H9 (cell line): ENCODE measurements around the gene HM13. TPM values are rescaled to one million over a fixed set of nuclear protein-coding genes. Genes with fewer than 3 reads are reported as not detected.

Experiments
- DNase-seq: peaks from one replicate; pipeline ENCODE4 v3.0.0-alpha.2; 2017
- H2AFZ ChIP-seq: one replicate; pipeline ENCODE4 v1.6.1; 2013; ENCODE audit warnings: mild to moderate bottlenecking, low read length, control low read depth, moderate library complexity
- H2AK5ac ChIP-seq: 2 replicates; pipeline ENCODE4 v1.6.1; 2013; ENCODE audit warnings: low read length, control low read depth, mixed read lengths; ENCODE audit not compliant: insufficient read length
- H2BK120ac ChIP-seq: one replicate; pipeline ENCODE4 v1.6.1; 2013; ENCODE audit warnings: low read depth, mild to moderate bottlenecking, low read length, control low read depth, inconsistent platforms; ENCODE audit not compliant: poor library complexity, severe bottlenecking
- H2BK12ac ChIP-seq: 2 replicates; pipeline ENCODE4 v1.6.1; 2013; ENCODE audit warnings: low read length, control low read depth, mixed read lengths, low read depth; ENCODE audit not compliant: insufficient read length
- H2BK15ac ChIP-seq: 2 replicates; pipeline ENCODE4 v1.6.1; 2013; ENCODE audit warnings: low read depth, low read length, control low read depth
- H2BK20ac ChIP-seq: one replicate; pipeline ENCODE4 v1.6.1; 2013; ENCODE audit warnings: low read depth, mild to moderate bottlenecking, low read length, control low read depth, inconsistent platforms; ENCODE audit not compliant: poor library complexity, severe bottlenecking
- H2BK5ac ChIP-seq: 2 replicates; pipeline ENCODE4 v1.6.1; 2013; ENCODE audit warnings: low read length, control low read depth, mixed read lengths; ENCODE audit not compliant: insufficient read length
- H3K14ac ChIP-seq: 2 replicates; pipeline ENCODE4 v1.6.1; 2013; ENCODE audit warnings: low read length, control low read depth; ENCODE audit not compliant: insufficient read depth
- H3K18ac ChIP-seq: 2 replicates; pipeline ENCODE4 v1.6.1; 2013; ENCODE audit warnings: low read depth, mild to moderate bottlenecking, mixed read lengths, low read length, control low read depth; ENCODE audit not compliant: insufficient read length
- H3K23ac ChIP-seq: 2 replicates; pipeline ENCODE4 v1.6.1; 2013; ENCODE audit warnings: low read length, control low read depth, mixed read lengths, low read depth; ENCODE audit not compliant: insufficient read length
- H3K23me2 ChIP-seq: 2 replicates; pipeline ENCODE4 v1.6.1; 2013; ENCODE audit warnings: low read depth, mild to moderate bottlenecking, mixed read lengths, low read length, control low read depth; ENCODE audit not compliant: insufficient read length, poor library complexity, severe bottlenecking
- H3K27ac ChIP-seq: 2 replicates; pipeline ENCODE4 v1.5.1; 2013; ENCODE audit warnings: low read length, control low read depth, mixed read lengths, low read depth; ENCODE audit not compliant: insufficient read length
- H3K27me3 ChIP-seq: 2 replicates; pipeline ENCODE4 v1.6.1; 2013; ENCODE audit warnings: low read length, control low read depth, inconsistent platforms; ENCODE audit not compliant: insufficient read depth
- H3K4ac ChIP-seq: 2 replicates; pipeline ENCODE4 v1.6.1; 2013; ENCODE audit warnings: low read depth, mild to moderate bottlenecking, control low read depth, inconsistent platforms, low read length, moderate library complexity
- H3K4me1 ChIP-seq: 2 replicates; pipeline ENCODE4 v1.6.1; 2013; ENCODE audit warnings: low read length, control low read depth, inconsistent platforms; ENCODE audit not compliant: insufficient read depth
- H3K4me2 ChIP-seq: 2 replicates; pipeline ENCODE4 v1.6.1; 2013; ENCODE audit warnings: low read length, control low read depth, mixed read lengths; ENCODE audit not compliant: insufficient read length, insufficient read depth
- H3K56ac ChIP-seq: 2 replicates; pipeline ENCODE4 v1.6.1; 2013; ENCODE audit warnings: low read depth, mild to moderate bottlenecking, mixed read lengths, low read length, control low read depth; ENCODE audit not compliant: insufficient read length
- H3K79me1 ChIP-seq: 2 replicates; pipeline ENCODE4 v1.6.1; 2013; ENCODE audit warnings: low read depth, mild to moderate bottlenecking, moderate library complexity, low read length, control low read depth, inconsistent platforms; ENCODE audit not compliant: insufficient read depth, poor library complexity, severe bottlenecking
- H3K79me2 ChIP-seq: 2 replicates; pipeline ENCODE4 v1.6.1; 2013; ENCODE audit warnings: low read length, control low read depth, inconsistent platforms; ENCODE audit not compliant: insufficient read depth
- H3K9ac ChIP-seq: 2 replicates; pipeline ENCODE4 v1.6.1; 2013; ENCODE audit warnings: low read length, control low read depth, mixed read lengths; ENCODE audit not compliant: insufficient read length; ENCODE audit errors: extremely low read depth
- H3K9me3 ChIP-seq: one replicate; pipeline ENCODE4 v1.6.1; 2013; ENCODE audit warnings: low read depth, low read length, inconsistent platforms; ENCODE audit not compliant: control insufficient read depth
- H3T11ph ChIP-seq: one replicate; pipeline ENCODE4 v1.6.1; 2013; ENCODE audit warnings: mild to moderate bottlenecking, low read length, control low read depth, inconsistent platforms
- H4K20me1 ChIP-seq: one replicate; pipeline ENCODE4 v1.6.1; 2013; ENCODE audit not compliant: control insufficient read depth, insufficient read length, insufficient read depth
- H4K5ac ChIP-seq: 2 replicates; pipeline ENCODE4 v1.6.1; 2013; ENCODE audit warnings: low read depth, mild to moderate bottlenecking, mixed read lengths, low read length, control low read depth; ENCODE audit not compliant: insufficient read length
- H4K8ac ChIP-seq: replicated peaks from 2 replicates; pipeline ENCODE4 v1.6.1; 2013; ENCODE audit warnings: low read length, control low read depth, mixed read lengths, low read depth; ENCODE audit not compliant: insufficient read length
- H4K91ac ChIP-seq: 2 replicates; pipeline ENCODE4 v1.6.1; 2013; ENCODE audit warnings: low read depth, mild to moderate bottlenecking, moderate library complexity, mixed read lengths, low read length, control low read depth; ENCODE audit not compliant: insufficient read length
- H3K27ac Mint-ChIP-seq, 3 experiments: 2 replicates in 2 of 3; 3 replicates in 1 of 3; pipeline ENCODE4 v1.8.0; 2020 to 2021; ENCODE audit warnings: mixed read lengths in 3 of 3, mild to moderate bottlenecking in 1 of 3, moderate library complexity in 1 of 3
- H3K27me3 Mint-ChIP-seq: 2 replicates; pipeline ENCODE4 v1.8.0; 2021; ENCODE audit warnings: low read depth, mild to moderate bottlenecking, moderate library complexity, mixed read lengths
- H3K36me3 Mint-ChIP-seq, 3 experiments: 2 replicates in 2 of 3; 3 replicates in 1 of 3; pipeline ENCODE4 v1.8.0; 2020 to 2021; ENCODE audit warnings: low read depth in 3 of 3, mixed read lengths in 3 of 3; ENCODE audit not compliant: insufficient read depth in 1 of 3
- H3K4me1 Mint-ChIP-seq, 2 experiments: 2 replicates each; pipeline ENCODE4 v1.8.0; 2020; ENCODE audit warnings: mixed read lengths in 2 of 2
- H3K4me3 Mint-ChIP-seq, 2 experiments: 2 replicates in 1 of 2; 3 replicates in 1 of 2; pipeline ENCODE4 v1.8.0; 2020 to 2021; ENCODE audit warnings: mild to moderate bottlenecking in 2 of 2, mixed read lengths in 2 of 2, moderate library complexity in 1 of 2
- H3K9me3 Mint-ChIP-seq, 2 experiments: 2 replicates in 1 of 2; 3 replicates in 1 of 2; pipeline ENCODE4 v1.8.0; 2020; ENCODE audit warnings: mild to moderate bottlenecking in 2 of 2, mixed read lengths in 2 of 2, moderate library complexity in 1 of 2
- WGBS: extraction: QIAGEN DNeasy Blood & Tissue Kit; methylation state at CpG from one replicate; pipeline ENCODE4 v1.1.7; 2013; ENCODE audit warnings: missing lambda C conversion rate, low lambda C conversion rate, mixed read lengths; ENCODE audit not compliant: insufficient read length; ENCODE audit errors: extremely low coverage; 5-methylcytosine and 5-hydroxymethylcytosine counted together
- total RNA-seq: library from RNA; stranded (reverse); gene quantifications from 2 replicates; pipeline ENCODE4 v1.2.1, GENCODE V29; 2021
- TF ChIP-seq, protein P1 (sequence below): fragments of 200-600 bp; sonication (generic); conservative IDR thresholded peaks from 3 replicates; pipeline ENCODE4 v1.8.0; 2021; ENCODE audit warnings: antibody characterized with exemption, mild to moderate bottlenecking

Gene HM13
- total RNA-seq, 1 experiment from 2014 or later, result 169 TPM

DNA sequence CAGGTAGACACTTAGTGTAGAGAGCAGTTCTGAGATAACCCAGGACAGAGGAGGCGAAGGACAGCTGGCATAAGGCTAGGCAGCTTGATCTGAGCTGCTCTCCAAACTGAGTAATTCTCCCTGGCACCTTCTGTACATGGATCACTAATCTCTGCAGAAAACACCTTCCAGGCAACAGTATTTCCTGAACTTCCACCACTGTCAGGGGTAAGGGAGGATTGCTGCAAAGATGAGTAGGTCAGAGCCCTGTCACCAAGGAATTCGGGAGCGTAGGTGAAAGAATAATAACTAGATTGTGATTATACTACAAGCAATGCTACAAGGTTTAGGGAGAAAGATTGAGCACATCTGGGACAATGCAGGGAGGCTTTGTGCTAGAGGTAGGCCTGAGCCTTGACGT is 1.9 kb downstream of the HM13 start:
- Histone ChIP-seq H3T11ph (no peak overlapping the region), H4K5ac (no peak overlapping the region), H3K23me2 (peaks cover 4% of the 10 kb centered on the region), H3K9me3 (no peaks in the 10 kb centered on the region), H3K79me2 (peaks cover 3% of the 10 kb centered on the region; the same call in 1 of the 2 replicates), H4K91ac (no peak overlapping the region), H2BK12ac (no peak overlapping the region), H3K4ac (no peak overlapping the region), H2AK5ac (no peak overlapping the region), H3K23ac (no peak overlapping the region), H4K8ac (no peak overlapping the region), H2AFZ (no peak overlapping the region), H3K56ac (no peak overlapping the region), H3K9ac (no peak overlapping the region), H3K27ac (no peak overlapping the region), H3K14ac (no peak overlapping the region), H2BK20ac (no peak overlapping the region), H2BK120ac (no peak overlapping the region), H3K18ac (no peak overlapping the region), H3K4me1 (no peaks in the 10 kb centered on the region; the same call in 1 of the 2 replicates), H3K4me2 (peak overlapping the region; percentile 95), H3K27me3 (no peaks in the 10 kb centered on the region), H4K20me1 (peaks cover 2% of the 10 kb centered on the region), H2BK5ac (no peak overlapping the region), H2BK15ac (no peak overlapping the region), H3K79me1 (peaks cover 6% of the 10 kb centered on the region)
- Mint-ChIP-seq H3K36me3 (peaks cover 0 to 19% (median 8%) of the 10 kb centered on the region in 3 experiments; a peak in 6 of 7 replicates), H3K27me3 (peaks cover 3% of the 10 kb centered on the region; the same call in 1 of the 2 replicates), H3K9me3 (peaks cover 0 to 3% of the 10 kb centered on the region in 2 experiments; a peak in 2 of 5 replicates), H3K4me1 (peaks cover 0 to 3% of the 10 kb centered on the region in 2 experiments; a peak in 1 of 4 replicates), H3K4me3 (no peak overlapping the region), H3K27ac (no peak overlapping the region)
- WGBS, result no CpG with 5 or more reads among the region's 4 CpGs
- TF ChIP-seq, protein P1, sequence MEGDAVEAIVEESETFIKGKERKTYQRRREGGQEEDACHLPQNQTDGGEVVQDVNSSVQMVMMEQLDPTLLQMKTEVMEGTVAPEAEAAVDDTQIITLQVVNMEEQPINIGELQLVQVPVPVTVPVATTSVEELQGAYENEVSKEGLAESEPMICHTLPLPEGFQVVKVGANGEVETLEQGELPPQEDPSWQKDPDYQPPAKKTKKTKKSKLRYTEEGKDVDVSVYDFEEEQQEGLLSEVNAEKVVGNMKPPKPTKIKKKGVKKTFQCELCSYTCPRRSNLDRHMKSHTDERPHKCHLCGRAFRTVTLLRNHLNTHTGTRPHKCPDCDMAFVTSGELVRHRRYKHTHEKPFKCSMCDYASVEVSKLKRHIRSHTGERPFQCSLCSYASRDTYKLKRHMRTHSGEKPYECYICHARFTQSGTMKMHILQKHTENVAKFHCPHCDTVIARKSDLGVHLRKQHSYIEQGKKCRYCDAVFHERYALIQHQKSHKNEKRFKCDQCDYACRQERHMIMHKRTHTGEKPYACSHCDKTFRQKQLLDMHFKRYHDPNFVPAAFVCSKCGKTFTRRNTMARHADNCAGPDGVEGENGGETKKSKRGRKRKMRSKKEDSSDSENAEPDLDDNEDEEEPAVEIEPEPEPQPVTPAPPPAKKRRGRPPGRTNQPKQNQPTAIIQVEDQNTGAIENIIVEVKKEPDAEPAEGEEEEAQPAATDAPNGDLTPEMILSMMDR, result no peak
- DNase-seq, result no peak
